OCI-LY1 (cell line): ENCODE results near the gene THTPA.
"Not testable (repeated sequence)": the region's sequence is repeated elsewhere in the genome, so short reads cannot be mapped to it uniquely, and the experiment has no call there.

Experiments used
- H2AFZ ChIP-seq: fragments of 200-600 bp; sonication (generic), shearing (Covaris generic); 2 replicates; pipeline ENCODE4 v1.6.0; 2014; ENCODE audit warnings: antibody characterized with exemption, mild to moderate bottlenecking, low read length
- H3F3A ChIP-seq: fragments of 200-600 bp; sonication (generic), shearing (Covaris generic); 2 replicates; pipeline ENCODE4 v1.6.0; 2014; ENCODE audit warnings: mild to moderate bottlenecking, antibody characterized with exemption, low read length, moderate library complexity; ENCODE audit not compliant: insufficient read depth
- H3K27ac ChIP-seq: fragments of 200-600 bp; sonication (generic); 2 replicates; pipeline ENCODE4 v1.5.1; 2014; ENCODE audit warnings: low read length, mixed run types, mild to moderate bottlenecking, low read depth; ENCODE audit not compliant: poor library complexity, severe bottlenecking
- H3K27me3 ChIP-seq: fragments of 200-600 bp; sonication (generic); 2 replicates; pipeline ENCODE4 v1.6.0; 2014; ENCODE audit warnings: antibody characterized with exemption, mild to moderate bottlenecking, low read length, moderate library complexity; ENCODE audit not compliant: insufficient read depth
- H3K36me3 ChIP-seq: fragments of 200-600 bp; sonication (generic); 2 replicates; pipeline ENCODE4 v1.6.1; 2014; ENCODE audit warnings: mild to moderate bottlenecking, antibody characterized with exemption, low read length, moderate library complexity, mixed read lengths; ENCODE audit not compliant: insufficient read depth
- H3K4me1 ChIP-seq: fragments of 200-600 bp; sonication (generic); 2 replicates; pipeline ENCODE4 v1.5.1; 2014; ENCODE audit warnings: mild to moderate bottlenecking, low read length, moderate library complexity; ENCODE audit not compliant: insufficient read depth, severe bottlenecking
- H3K4me2 ChIP-seq: fragments of 200-600 bp; sonication (generic), shearing (Covaris generic); 2 replicates; pipeline ENCODE4 v1.6.1; 2014; ENCODE audit warnings: low read length
- H3K4me3 ChIP-seq: fragments of 200-600 bp; sonication (generic); 2 replicates; pipeline ENCODE4 v1.5.1; 2014; ENCODE audit warnings: low read length, low read depth, mild to moderate bottlenecking, mixed read lengths; ENCODE audit not compliant: poor library complexity, severe bottlenecking
- H3K79me2 ChIP-seq: fragments of 200-600 bp; shearing (Covaris generic); 2 replicates; pipeline ENCODE4 v1.6.1; 2016; ENCODE audit warnings: mixed run types, low read length, mixed read lengths; ENCODE audit not compliant: insufficient read depth
- H3K9ac ChIP-seq: fragments of 200-600 bp; sonication (generic), shearing (Covaris generic); 2 replicates; pipeline ENCODE4 v1.6.1; 2014; ENCODE audit warnings: mild to moderate bottlenecking, low read length, mixed read lengths
- H3K9me2 ChIP-seq: fragments of 200-600 bp; sonication (generic), shearing (Covaris generic); 2 replicates; pipeline ENCODE4 v1.6.1; 2014; ENCODE audit warnings: low read depth, mild to moderate bottlenecking, low read length, mixed read lengths
- H3K9me3 ChIP-seq: fragments of 200-600 bp; shearing (Covaris generic); 2 replicates; pipeline ENCODE4 v1.6.1; 2014; ENCODE audit warnings: low read length, mixed read lengths
- H4K20me1 ChIP-seq: fragments of 200-600 bp; sonication (generic), shearing (Covaris generic); 2 replicates; pipeline ENCODE4 v1.6.0; 2016; ENCODE audit warnings: mild to moderate bottlenecking, low read length; ENCODE audit not compliant: insufficient read depth
- EZH2 ChIP-seq: fragments of 200-600 bp; sonication (generic), shearing (Covaris generic); IDR thresholded peaks from 2 replicates; pipeline ENCODE4 v1.8.0; 2017; ENCODE audit warnings: borderline replicate concordance, mixed run types, mild to moderate bottlenecking, antibody characterized with exemption, low read length, moderate library complexity, mixed read lengths
- TF ChIP-seq, protein P1 (sequence below): fragments of 200-600 bp; sonication (generic), shearing (Covaris generic); IDR thresholded peaks from 2 replicates; pipeline ENCODE4 v1.5.1; 2017; ENCODE audit warnings: mild to moderate bottlenecking, antibody characterized with exemption, low read length, moderate library complexity, mixed read lengths

Gene THTPA

DNA sequence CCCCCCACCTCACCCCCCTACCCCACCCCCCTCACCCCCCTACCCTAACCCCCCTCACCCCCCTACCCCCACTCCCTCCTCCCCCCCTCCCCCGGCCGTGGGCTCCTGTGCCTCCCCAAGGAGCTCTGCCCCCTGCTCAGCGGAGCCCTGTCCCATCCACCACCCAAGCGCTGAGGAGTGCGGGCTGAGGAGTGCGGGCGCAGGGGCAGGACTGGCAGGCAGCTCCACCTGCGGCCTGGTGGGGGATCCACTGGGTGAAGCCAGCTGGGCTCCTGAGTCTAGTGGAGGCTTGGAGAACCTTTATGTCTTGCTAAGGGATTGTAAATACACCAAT lies 24.8 kb downstream of the THTPA start:
- no peaks in the 10 kb centered on the region for H3K9me2 ChIP-seq
- H3K4me1 ChIP-seq, result no peaks in the 10 kb centered on the region
- H3K9me3 ChIP-seq, result no peaks in the 10 kb centered on the region
- H3F3A ChIP-seq, result no peaks in the 10 kb centered on the region
- no peak overlapping the region for H3K4me3 ChIP-seq
- H3K4me2 ChIP-seq, result no peak overlapping the region
- H3K36me3 ChIP-seq, result no peaks in the 10 kb centered on the region
- H3K27me3 ChIP-seq, result no peaks in the 10 kb centered on the region; the same call in 1 of the 2 replicates
- TF ChIP-seq, protein P1, sequence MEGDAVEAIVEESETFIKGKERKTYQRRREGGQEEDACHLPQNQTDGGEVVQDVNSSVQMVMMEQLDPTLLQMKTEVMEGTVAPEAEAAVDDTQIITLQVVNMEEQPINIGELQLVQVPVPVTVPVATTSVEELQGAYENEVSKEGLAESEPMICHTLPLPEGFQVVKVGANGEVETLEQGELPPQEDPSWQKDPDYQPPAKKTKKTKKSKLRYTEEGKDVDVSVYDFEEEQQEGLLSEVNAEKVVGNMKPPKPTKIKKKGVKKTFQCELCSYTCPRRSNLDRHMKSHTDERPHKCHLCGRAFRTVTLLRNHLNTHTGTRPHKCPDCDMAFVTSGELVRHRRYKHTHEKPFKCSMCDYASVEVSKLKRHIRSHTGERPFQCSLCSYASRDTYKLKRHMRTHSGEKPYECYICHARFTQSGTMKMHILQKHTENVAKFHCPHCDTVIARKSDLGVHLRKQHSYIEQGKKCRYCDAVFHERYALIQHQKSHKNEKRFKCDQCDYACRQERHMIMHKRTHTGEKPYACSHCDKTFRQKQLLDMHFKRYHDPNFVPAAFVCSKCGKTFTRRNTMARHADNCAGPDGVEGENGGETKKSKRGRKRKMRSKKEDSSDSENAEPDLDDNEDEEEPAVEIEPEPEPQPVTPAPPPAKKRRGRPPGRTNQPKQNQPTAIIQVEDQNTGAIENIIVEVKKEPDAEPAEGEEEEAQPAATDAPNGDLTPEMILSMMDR, result no peak
- TF ChIP-seq EZH2, result no peak
- H3K27ac ChIP-seq, result no peak overlapping the region
- H2AFZ ChIP-seq, result no peak overlapping the region
- H4K20me1 ChIP-seq, result no peaks in the 10 kb centered on the region
- no peak overlapping the region for H3K9ac ChIP-seq
- H3K79me2 ChIP-seq, result no peaks in the 10 kb centered on the region

DNA sequence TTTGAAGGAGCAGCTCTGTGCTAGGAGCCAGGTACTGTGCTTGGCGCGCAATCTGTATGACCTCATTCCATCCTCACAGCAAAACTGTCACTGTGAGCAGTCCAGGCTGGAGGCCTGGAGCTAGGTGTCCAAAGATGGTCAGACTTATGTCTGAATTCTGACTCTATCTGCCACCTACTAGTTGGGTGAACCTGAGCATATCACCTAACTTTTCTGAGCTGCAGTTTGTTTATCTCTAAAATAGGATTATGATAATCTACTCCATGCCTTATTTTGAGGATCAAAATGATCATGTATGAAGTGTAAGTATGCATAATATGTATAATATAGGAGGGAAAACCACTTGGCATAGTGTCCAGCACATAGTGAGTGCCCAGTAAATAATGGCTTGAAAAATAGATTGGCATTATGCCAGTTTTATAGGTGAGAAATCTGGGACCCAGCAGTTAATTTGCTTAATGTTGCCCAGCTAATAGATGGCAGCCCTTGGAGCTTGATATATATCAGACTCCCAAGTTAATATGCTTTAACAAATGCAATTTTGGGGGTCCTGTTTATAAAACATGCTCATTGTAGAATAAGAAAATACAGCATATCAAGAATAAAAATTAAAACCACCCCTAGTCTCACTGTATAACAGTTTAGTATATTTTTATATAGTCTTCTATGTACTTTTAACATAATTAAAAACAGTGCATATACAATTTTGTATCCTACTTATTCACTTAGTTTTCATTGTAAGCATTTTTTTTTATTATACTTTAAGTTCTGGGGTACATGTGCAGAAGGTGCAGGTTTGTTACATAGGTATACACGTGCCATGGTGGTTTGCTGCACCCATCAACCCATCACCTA lies 27.1 kb downstream of the THTPA start:
- no peak overlapping the region for H3K4me3 ChIP-seq
- no peaks in the 10 kb centered on the region for H3K4me1 ChIP-seq
- H3K9me2 ChIP-seq, result no peaks in the 10 kb centered on the region
- H3F3A ChIP-seq, result no peaks in the 10 kb centered on the region
- no peaks in the 10 kb centered on the region for H3K9me3 ChIP-seq
- no peak overlapping the region for H2AFZ ChIP-seq
- no peak for TF ChIP-seq EZH2
- TF ChIP-seq, protein P1, result no peak
- H3K79me2 ChIP-seq, result no peaks in the 10 kb centered on the region
- H3K36me3 ChIP-seq, result no peaks in the 10 kb centered on the region
- no peaks in the 10 kb centered on the region for H4K20me1 ChIP-seq
- no peak overlapping the region for H3K4me2 ChIP-seq
- no peak overlapping the region for H3K9ac ChIP-seq
- no peak overlapping the region for H3K27ac ChIP-seq
- no peaks in the 10 kb centered on the region for H3K27me3 ChIP-seq

DNA sequence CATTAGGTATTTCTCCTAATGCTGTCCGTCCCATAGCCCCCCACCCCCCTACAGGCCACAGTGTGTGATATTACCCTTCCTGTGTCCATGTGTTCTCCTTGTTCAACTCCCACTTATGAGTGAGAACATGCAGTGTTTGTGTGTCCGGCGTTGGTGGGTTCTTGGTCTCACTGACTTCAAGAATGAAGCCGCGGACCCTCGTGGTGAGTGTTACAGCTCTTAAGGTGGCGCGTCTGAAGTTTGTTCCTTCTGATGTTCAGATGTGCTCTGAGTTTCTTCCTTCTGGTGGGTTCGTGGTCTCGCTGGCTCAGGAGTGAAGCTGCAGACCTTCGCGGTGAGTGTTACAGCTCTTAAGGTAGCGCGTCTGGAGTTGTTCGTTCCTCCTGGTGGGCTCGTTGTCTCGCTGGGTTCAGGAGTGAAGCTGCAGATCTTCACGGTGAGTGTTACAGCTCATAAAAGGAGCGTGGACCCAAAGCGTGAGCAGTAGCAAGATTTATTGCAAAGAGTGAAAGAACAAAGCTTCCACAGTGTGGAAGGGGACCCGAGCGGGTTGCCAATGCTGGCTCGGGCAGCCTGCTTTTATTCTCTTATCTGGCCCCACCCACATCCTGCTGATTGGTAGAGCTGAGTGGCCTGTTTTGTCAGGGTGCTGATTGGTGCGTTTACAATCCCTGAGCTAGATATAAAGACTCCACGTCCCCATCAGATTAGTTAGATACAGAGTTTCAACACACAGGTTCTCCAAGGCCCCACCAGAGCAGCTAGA lies 27.9 kb downstream of the THTPA start:
- not testable (repeated sequence) for H3K27ac ChIP-seq, H3K9me2 ChIP-seq, H3K9ac ChIP-seq, H2AFZ ChIP-seq, H4K20me1 ChIP-seq, H3K79me2 ChIP-seq, H3K27me3 ChIP-seq, H3K36me3 ChIP-seq, H3K9me3 ChIP-seq, H3K4me1 ChIP-seq, H3F3A ChIP-seq, H3K4me3 ChIP-seq, H3K4me2 ChIP-seq

DNA sequence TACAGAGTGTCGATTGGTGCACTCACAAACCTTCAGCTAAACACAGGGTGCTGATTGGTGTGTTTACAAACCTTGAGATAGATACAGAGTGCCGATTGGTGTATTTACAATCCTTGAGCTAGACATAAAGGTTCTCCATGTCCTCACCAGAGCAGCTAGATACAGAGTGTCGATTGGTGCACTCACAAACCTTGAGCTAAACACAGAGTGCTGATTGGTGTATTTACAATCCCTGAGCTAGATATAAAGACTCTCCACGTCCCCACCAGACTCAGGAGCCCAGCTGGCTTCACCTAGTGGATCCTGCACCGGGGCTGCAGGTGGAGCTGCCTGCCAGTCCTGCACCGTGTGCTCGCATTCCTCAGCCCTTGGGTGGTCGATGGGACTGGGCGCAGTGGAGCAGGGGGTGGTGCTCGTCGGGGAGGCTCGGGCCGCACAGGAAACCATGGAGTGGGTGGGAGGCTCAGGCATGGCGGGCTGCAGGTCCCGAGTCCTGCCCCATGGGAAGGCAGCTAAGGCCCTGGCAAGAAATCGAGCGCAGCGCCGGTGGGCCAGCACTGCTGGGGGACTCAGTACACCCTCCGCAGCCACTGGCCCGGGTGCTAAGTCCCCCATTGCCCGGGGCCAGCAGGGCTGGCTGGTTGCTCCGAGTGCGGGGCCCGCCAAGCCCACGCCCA lies 28.6 kb downstream of the THTPA start:
- H3K79me2 ChIP-seq, H2AFZ ChIP-seq, H3K4me3 ChIP-seq, H4K20me1 ChIP-seq, H3K36me3 ChIP-seq, H3K9me2 ChIP-seq, H3K9ac ChIP-seq, H3K27ac ChIP-seq, H3K4me1 ChIP-seq, H3K9me3 ChIP-seq, H3F3A ChIP-seq, H3K27me3 ChIP-seq, H3K4me2 ChIP-seq: not testable (repeated sequence)
